RWPE2 (cell line): ENCODE measurements around the gene PEPD.

Experiments used
- ATAC-seq: fragments of 200-7000 bp; cut with Tn5 transposase; 3 replicates; pipeline ENCODE4 v1.9.1; 2021; ENCODE audit warnings: low read depth
- DNase-seq: peaks from one replicate; pipeline ENCODE4 v3.0.0-alpha.2; 2020; ENCODE audit warnings: low spot score
- H3K27ac ChIP-seq: fragments of 450-650 bp; 2 replicates; pipeline ENCODE4 v1.5.1; 2017; ENCODE audit warnings: mild to moderate bottlenecking; ENCODE audit not compliant: poor library complexity, severe bottlenecking
- H3K27me3 ChIP-seq: fragments of 250-450 bp; sonication (Bioruptor Pico); 2 replicates; pipeline ENCODE4 v1.5.1; 2021; ENCODE audit warnings: mild to moderate bottlenecking, moderate library complexity; ENCODE audit not compliant: insufficient read depth, poor library complexity, severe bottlenecking
- H3K36me3 ChIP-seq: fragments of 250-450 bp; sonication (Bioruptor Pico); 2 replicates; pipeline ENCODE4 v1.5.1; 2020; ENCODE audit warnings: low read depth, mild to moderate bottlenecking, moderate library complexity
- H3K4me1 ChIP-seq: fragments of 250-450 bp; sonication (Bioruptor Pico); 2 replicates; pipeline ENCODE4 v1.5.1; 2021; ENCODE audit warnings: mild to moderate bottlenecking, moderate library complexity; ENCODE audit not compliant: insufficient read depth, poor library complexity, severe bottlenecking
- H3K4me3 ChIP-seq: fragments of 250-450 bp; sonication (Bioruptor Pico); 2 replicates; pipeline ENCODE4 v1.5.1; 2021; ENCODE audit warnings: mild to moderate bottlenecking, moderate library complexity; ENCODE audit not compliant: severe bottlenecking
- H3K9me3 ChIP-seq: fragments of 250-450 bp; sonication (Bioruptor Pico); 2 replicates; pipeline ENCODE4 v1.5.1; 2021; ENCODE audit warnings: mild to moderate bottlenecking, moderate library complexity; ENCODE audit not compliant: severe bottlenecking
- TF ChIP-seq, protein P1 (sequence below): fragments of 450-650 bp; IDR thresholded peaks from one replicate; pipeline ENCODE4 v1.5.1; 2017; ENCODE audit warnings: mild to moderate bottlenecking, moderate library complexity; ENCODE audit not compliant: poor library complexity, severe bottlenecking

The PEPD gene

DNA sequence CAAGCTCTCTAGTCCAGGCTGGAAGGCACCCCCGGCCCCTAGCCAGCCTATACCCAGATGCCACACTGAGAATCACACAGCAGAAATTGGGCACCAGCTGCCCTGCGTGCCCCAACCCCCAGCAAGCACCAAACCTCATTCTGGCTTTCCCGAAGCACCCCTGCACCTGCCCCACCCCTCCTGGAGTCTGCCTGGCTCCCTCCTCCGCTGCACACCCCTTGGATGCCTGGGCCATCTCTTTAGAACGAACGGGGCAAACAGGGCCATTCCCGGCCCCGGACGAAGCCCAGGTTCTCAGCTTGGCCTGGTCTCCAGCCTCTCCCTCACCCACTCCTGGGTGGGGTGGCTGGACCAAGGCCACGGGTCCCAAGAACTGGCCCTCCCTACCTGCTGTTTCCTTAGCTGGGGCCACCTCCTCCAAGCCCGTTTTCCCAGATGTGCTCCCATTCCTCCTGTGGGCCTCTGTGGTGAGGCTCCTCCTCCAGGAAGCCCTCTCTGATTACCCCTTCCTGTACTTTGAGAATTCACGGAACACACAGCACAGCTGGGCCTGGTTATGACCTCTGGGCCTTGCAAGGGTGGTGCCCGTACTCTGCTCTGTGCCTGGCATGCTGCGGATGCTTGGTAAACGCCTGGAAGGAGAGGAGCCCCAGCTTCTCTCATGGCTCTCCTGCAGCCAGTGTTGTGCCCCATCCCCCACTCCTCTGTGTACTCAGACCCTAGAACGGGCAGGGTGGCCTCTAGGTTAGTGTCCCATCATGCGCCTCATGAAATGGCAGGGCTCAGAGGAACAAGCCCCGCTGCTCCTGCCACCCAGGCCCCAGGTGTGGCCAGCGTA is 126.6 kb downstream of the PEPD start:
- DNase-seq = peak; percentile 55
- Histone ChIP-seq H3K27ac (peak overlapping the region; percentile 35), H3K9me3 (no peaks in the 10 kb centered on the region), H3K36me3 (no peaks in the 10 kb centered on the region), H3K4me3 (no peak overlapping the region), H3K27me3 (no peaks in the 10 kb centered on the region), H3K4me1 (peaks cover 18% of the 10 kb centered on the region)
- TF ChIP-seq, protein P1, sequence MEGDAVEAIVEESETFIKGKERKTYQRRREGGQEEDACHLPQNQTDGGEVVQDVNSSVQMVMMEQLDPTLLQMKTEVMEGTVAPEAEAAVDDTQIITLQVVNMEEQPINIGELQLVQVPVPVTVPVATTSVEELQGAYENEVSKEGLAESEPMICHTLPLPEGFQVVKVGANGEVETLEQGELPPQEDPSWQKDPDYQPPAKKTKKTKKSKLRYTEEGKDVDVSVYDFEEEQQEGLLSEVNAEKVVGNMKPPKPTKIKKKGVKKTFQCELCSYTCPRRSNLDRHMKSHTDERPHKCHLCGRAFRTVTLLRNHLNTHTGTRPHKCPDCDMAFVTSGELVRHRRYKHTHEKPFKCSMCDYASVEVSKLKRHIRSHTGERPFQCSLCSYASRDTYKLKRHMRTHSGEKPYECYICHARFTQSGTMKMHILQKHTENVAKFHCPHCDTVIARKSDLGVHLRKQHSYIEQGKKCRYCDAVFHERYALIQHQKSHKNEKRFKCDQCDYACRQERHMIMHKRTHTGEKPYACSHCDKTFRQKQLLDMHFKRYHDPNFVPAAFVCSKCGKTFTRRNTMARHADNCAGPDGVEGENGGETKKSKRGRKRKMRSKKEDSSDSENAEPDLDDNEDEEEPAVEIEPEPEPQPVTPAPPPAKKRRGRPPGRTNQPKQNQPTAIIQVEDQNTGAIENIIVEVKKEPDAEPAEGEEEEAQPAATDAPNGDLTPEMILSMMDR = no peak
- no peak for ATAC-seq

DNA sequence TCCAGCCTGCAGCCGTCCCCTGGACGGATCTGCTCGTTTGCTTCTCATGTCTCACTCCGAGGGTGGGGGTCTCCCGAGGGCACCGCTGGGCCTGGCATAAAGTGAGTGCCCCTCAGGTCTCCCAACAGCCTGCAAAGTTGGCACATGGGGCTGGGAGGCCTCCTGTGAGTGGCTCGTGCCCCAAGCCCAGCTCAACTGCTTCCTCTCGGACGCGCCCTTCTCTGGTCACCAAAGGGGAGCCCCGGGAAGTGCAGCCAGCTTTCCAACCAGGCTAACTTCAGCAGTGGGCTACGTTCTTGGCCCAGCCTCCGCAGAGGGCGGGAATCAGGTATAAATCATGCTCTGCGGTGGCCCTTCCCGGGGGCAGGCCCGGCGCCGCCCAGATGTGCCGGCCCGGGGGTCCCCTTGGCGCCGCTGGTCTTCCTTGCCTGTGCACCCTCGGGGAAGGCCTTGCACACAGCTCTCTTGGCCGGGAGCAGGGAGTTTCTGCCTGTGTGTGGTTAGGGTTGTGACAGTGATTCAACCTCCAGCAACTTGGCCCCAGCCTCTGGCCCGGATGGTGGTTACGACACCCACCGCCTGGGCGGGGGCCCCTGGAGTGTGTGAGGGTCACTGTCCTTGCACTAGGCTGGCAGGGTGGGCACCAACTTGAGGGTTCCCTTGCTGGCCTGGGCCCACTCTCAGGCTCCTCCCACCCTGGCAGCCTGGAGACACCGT is 127.4 kb downstream of the PEPD start:
- peak; percentile 66 for DNase-seq
- Histone ChIP-seq H3K27ac (peak overlapping the region; percentile 35), H3K27me3 (no peaks in the 10 kb centered on the region), H3K4me1 (peaks cover 18% of the 10 kb centered on the region), H3K9me3 (no peaks in the 10 kb centered on the region), H3K36me3 (no peaks in the 10 kb centered on the region), H3K4me3 (no peak overlapping the region)
- TF ChIP-seq, protein P1 = no peak
- ATAC-seq = peak; percentile 73

DNA sequence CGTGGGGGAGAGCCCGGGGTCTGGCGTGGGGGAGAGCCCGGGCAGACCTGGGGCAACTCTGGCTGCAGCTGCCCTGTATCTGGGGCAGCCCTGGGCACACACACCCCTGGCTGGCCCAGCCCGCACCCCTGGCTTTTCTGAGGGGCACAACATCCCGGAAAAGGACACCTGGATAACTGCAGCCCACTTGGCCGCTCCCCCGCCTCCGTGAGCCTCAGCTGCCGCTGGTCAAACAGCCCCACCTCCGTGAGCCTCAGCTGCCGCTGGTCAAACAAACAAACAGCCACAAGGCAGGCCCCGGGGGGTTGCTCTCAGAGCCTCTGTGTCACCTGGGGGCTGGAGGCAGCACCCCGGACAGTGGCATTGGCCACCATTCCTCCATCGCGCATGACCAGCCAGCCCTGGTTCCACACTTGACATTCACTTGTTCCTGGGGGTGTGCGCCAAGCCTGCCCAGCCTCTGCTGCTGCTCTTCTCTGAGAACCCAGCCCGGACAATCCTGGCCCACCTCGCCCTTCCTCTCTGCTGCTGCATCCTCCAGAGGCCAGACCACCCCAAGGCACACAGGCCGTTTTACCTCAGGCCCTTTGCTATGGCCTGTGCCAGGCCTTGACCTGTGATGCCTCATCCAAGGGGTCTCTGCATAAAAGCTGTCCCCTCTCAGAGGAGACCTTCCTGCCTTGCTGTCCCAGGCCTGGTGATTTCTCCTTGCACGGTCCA is 128.1 kb downstream of the PEPD start:
- H3K27me3 ChIP-seq = no peaks in the 10 kb centered on the region
- DNase-seq (peak; percentile 62), ATAC-seq (no peak)
- peak overlapping the region; percentile 35 for H3K27ac ChIP-seq
- H3K9me3 ChIP-seq = no peaks in the 10 kb centered on the region
- TF ChIP-seq, protein P1 = no peak
- H3K36me3 ChIP-seq = no peaks in the 10 kb centered on the region
- peaks cover 18% of the 10 kb centered on the region for H3K4me1 ChIP-seq
- no peak overlapping the region for H3K4me3 ChIP-seq

DNA sequence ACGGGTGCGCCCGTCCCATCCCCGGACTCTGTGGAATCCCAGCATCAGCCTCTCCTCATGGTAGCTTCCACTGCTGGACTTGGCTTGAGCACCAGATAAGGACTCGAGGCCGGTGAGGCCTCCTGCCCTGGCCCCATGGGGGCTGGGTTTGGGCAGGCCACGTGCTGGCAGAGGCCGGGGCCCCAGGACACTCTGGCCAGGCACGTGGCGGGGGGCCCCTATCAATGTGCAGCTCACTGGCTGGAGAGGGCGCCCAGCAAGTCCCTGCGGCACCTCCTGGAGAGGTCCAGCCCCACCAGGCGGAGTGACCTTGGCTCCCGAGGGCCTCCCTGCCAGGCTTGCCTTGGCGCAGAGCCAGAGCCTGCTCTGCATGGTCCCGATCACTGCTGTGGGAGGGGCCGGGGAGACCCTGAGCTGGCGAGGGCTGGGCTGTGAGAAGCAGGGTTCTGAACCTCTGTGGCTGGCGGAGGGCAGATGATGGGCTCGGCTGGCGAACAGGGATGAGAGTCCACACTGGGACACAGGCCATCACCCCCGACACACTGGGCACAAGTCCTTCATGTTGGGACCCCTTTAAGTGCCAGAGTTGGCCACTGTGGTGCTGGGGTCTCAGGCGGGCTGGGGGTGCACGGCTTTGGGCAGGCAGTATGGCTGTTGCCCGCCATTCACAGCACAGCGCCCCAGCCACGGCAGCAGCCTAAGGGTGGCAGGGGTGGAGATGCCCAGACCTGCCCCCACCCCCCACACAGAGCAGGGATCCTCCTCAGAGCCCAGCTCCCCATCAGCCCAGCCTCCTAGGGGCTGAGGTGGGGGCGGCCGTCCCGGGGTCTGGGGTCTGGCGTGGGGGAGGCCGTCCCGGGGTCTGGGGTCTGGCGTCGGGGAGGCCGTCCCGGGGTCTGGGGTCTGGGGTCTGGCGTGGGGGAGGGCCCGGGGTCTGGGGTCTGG is 129.0 kb downstream of the PEPD start:
- Histone ChIP-seq H3K4me3 (no peak overlapping the region), H3K36me3 (no peaks in the 10 kb centered on the region), H3K27me3 (no peaks in the 10 kb centered on the region), H3K27ac (no peak overlapping the region), H3K9me3 (no peaks in the 10 kb centered on the region), H3K4me1 (peaks cover 18% of the 10 kb centered on the region)
- ATAC-seq = no peak
- peak; percentile 62 for DNase-seq
- TF ChIP-seq, protein P1 = no peak
